Effector memory CD8-positive, alpha-beta T cell (primary cell): Measurements from ENCODE around the gene WEE2.
"Not testable (repeated sequence)": the region's sequence is repeated elsewhere in the genome, so short reads cannot be mapped to it uniquely, and the experiment has no call there.

ENCODE experiments used
- ATAC-seq: fragments of 150-1000 bp; cut with Tn5 transposase; replicated peaks from 2 replicates; pipeline ENCODE4 v1.10.0; 2021; ENCODE audit warnings: mild to moderate bottlenecking, moderate library complexity
- DNase-seq, 3 experiments: peaks; one replicate each; pipeline ENCODE4 v3.0.0; 2021
- H3K27ac Mint-ChIP-seq, 2 donors: one replicate each; pipeline ENCODE4 v1.8.0; 2022; ENCODE audit warnings: mild to moderate bottlenecking in 2 of 2, mixed read lengths in 2 of 2, moderate library complexity in 2 of 2
- H3K27me3 Mint-ChIP-seq, 2 donors: one replicate each; pipeline ENCODE4 v1.8.0; 2022; ENCODE audit warnings: mixed read lengths in 2 of 2
- H3K36me3 Mint-ChIP-seq: one replicate; pipeline ENCODE4 v1.8.0; 2022; ENCODE audit warnings: mild to moderate bottlenecking, moderate library complexity, mixed read lengths; ENCODE audit not compliant: insufficient read depth
- H3K4me1 Mint-ChIP-seq, 2 donors: one replicate each; pipeline ENCODE4 v1.8.0; 2022; ENCODE audit warnings: low read depth in 2 of 2, mixed read lengths in 2 of 2
- H3K4me3 Mint-ChIP-seq, 2 donors: one replicate each; pipeline ENCODE4 v1.8.0; 2022; ENCODE audit warnings: mild to moderate bottlenecking in 2 of 2, mixed read lengths in 2 of 2, moderate library complexity in 2 of 2
- H3K9me3 Mint-ChIP-seq, 2 donors: one replicate each; pipeline ENCODE4 v1.8.0; 2022; ENCODE audit warnings: mixed read lengths in 2 of 2

WEE2 gene

DNA sequence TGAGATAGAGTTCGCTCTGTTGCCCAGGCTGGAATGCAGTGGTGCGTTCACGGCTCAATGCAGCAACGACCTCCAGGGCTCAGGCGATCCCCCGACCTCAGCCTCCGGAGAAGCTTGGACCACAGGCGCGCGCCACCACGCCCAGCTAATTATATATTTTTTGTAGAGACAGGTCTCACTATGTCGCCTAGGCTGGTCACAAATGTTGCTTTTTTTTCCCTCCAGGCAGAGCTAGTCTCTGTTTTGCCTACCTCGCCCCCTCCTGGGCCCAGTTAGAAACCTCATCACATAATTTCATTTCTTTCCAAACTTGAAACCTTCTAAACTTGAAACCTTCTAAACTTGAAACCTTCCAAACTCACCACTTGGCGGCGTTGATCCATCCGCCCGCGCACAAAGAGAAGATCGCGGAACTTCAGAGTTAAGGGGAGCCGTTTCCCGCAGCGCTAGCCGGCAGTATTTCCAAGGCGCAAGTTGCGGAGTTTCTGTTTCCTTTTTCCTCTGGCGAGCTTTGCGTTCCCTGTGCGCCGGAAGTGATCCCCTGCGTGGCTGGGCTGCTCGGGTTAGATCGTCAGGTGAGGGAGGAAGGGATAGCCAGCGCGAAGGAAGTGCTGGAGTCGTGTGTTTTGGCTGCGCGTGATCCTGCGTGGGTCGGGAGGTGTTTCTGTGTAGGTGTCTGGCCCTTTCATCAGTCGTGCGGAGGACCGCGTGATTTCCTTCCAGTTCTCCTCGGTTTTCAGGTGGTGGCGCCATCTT, 29.9 kb downstream of the WEE2 start, which contains the start of gene SSBP1:
SSBP1 (plus strand) TSS at position 523 of the 756 bp plus-strand sequence. CDS start 809 bp downstream, outside the sequence.
- DNase-seq (peak; percentile 88 to 91 (median 88)), ATAC-seq (peak; percentile 79)
- Mint-ChIP-seq H3K4me3 (peak within 1 kb of the TSS; percentile 96 to 99), H3K36me3 (peaks cover 42% of the 10 kb centered on the region), H3K4me1 (peaks cover 22 to 29% of the 10 kb centered on the region in 2 donors), H3K27ac (peak within 1 kb of the TSS; percentile 99), H3K9me3 (no peaks in the 10 kb centered on the region), H3K27me3 (no peaks in the 10 kb centered on the region)

DNA sequence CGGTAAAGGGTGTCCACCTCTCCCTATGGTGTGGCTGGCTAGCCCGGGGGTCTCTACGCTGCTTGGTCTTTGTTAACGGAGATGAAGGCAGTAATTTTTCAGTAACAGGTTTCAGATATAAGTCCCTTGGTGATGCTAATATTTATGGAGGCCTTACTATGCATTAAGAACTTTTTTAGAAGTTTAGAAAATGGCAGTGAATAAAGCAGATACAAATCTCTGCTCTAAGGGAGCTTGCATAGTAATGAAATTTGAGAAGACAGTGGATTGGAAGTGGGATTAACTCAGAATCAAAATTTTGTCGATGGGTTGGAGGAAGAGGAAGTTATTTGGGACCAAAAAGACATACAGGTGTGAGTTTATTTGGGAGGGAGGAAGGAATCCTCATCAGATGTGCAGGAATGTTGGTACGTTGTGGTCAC, 30.4 kb downstream of the WEE2 start:
- H3K27me3 Mint-ChIP-seq, result no peaks in the 10 kb centered on the region
- ATAC-seq, result no peak
- H3K4me1 Mint-ChIP-seq, result peaks cover 22 to 29% of the 10 kb centered on the region in 2 donors
- peak overlapping the region; percentile 99 for H3K27ac Mint-ChIP-seq
- no peak for DNase-seq
- H3K36me3 Mint-ChIP-seq, result peaks cover 48% of the 10 kb centered on the region
- no peaks in the 10 kb centered on the region for H3K9me3 Mint-ChIP-seq
- H3K4me3 Mint-ChIP-seq, result peak overlapping the region; percentile 96 to 99

DNA sequence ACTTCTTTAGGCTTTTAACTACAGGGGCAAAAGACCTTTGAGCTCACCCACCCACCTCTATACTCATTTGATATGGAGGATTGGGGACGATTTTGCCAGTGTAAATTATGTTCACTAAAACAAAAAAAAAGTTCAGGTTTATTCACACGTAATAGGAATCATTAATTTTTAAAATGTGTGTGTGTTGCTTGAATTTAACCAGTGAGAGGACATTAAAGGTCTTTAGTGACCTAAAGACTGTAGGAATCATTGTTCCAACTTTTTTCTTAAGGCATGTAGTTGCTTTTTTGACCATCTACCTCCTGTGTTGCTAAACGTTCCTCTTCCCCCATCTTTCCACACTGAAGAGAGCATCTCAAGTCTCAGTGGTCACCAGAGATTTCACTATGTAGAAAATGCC, 31.1 kb downstream of the WEE2 start:
- no peak for ATAC-seq
- Mint-ChIP-seq H3K27ac (peak overlapping the region; percentile 74 to 99), H3K27me3 (no peaks in the 10 kb centered on the region), H3K4me3 (peak overlapping the region; percentile 96 to 99), H3K4me1 (peaks cover 22 to 35% of the 10 kb centered on the region in 2 donors), H3K9me3 (no peaks in the 10 kb centered on the region), H3K36me3 (peaks cover 54% of the 10 kb centered on the region)
- no peak for DNase-seq

DNA sequence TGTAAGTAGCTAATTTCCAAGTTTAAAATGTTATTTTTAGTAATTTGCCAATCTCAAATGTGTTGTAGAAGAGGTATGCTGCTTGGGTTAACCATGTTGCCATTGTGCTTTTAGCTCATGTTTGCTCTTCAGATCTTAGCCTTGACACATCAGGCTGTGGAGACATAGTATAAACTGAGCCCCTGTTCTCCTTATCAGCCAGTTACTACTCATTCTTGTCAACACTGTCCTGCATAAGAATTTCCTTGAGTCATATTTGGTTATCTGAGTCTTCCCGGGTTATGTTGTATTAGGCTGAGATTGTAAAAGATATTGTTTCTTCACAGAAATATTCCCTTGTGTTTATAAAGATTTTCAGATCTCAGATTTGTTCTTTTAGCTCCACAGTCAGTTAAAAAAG, 34.1 kb downstream of the WEE2 start:
- H3K27ac Mint-ChIP-seq, result peak overlapping the region in 1 of 2 donors; percentile 33
- no peak overlapping the region for H3K4me3 Mint-ChIP-seq
- H3K27me3 Mint-ChIP-seq, result no peaks in the 10 kb centered on the region
- no peak for DNase-seq
- H3K4me1 Mint-ChIP-seq, result peaks cover 22 to 34% of the 10 kb centered on the region in 2 donors
- H3K36me3 Mint-ChIP-seq, result peaks cover 84% of the 10 kb centered on the region
- ATAC-seq, result no peak
- H3K9me3 Mint-ChIP-seq, result no peaks in the 10 kb centered on the region

DNA sequence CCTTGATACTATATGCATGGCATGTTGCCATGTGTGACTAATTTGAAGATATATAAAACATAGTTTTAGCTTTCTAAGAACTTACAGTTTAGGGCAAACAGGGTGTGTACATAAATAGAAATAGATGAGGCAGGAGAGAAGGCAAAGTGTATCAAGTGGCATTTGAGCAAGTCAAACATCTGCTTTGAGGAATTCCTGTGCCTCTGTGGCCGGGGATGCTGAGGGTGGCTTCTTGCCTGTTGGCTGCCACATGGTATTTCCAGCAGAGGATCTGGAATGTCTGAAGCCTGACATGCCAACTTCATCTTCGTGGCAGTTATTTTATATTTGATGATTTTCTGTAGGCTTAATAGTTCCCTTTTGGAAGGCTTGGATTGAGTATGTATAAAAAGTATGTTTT, 36.0 kb downstream of the WEE2 start:
- H3K36me3 Mint-ChIP-seq, result peaks cover 92% of the 10 kb centered on the region
- DNase-seq, result no peak
- peak overlapping the region in 1 of 2 donors; percentile 44 for H3K27ac Mint-ChIP-seq

DNA sequence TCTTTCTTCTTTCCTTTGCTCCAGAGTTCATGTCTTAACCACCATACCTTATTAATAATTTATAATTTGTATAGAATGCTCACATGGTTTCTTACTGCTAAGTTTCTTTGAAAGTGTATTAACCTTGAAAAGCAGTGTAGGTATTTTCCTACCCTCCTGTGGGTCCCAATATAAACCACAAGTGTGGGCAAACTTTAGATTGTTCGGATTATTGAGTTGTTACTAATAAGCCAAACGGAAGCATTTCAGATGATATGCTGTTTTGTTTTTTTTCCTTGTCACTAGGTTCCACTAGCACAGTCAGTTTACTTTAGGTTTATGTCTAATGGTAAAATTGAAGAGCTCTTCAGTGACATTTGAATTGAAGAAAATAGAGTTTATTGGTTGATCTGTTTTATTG, 40.2 kb downstream of the WEE2 start:
- ATAC-seq, result no peak
- no peak for DNase-seq
- H3K27me3 Mint-ChIP-seq, result no peaks in the 10 kb centered on the region
- no peak overlapping the region for H3K27ac Mint-ChIP-seq
- H3K9me3 Mint-ChIP-seq, result peaks cover 6 to 8% of the 10 kb centered on the region in 2 donors
- H3K4me1 Mint-ChIP-seq, result peaks cover 0 to 6% of the 10 kb centered on the region in 2 donors
- peaks cover 100% of the 10 kb centered on the region for H3K36me3 Mint-ChIP-seq
- H3K4me3 Mint-ChIP-seq, result no peak overlapping the region

More for the DNA sequence above, 36.0 kb downstream of the WEE2 start:
- ATAC-seq, result no peak
- Mint-ChIP-seq H3K9me3 (no peaks in the 10 kb centered on the region), H3K4me3 (no peak overlapping the region), H3K4me1 (peaks cover 10 to 24% of the 10 kb centered on the region in 2 donors), H3K27me3 (no peaks in the 10 kb centered on the region)

DNA sequence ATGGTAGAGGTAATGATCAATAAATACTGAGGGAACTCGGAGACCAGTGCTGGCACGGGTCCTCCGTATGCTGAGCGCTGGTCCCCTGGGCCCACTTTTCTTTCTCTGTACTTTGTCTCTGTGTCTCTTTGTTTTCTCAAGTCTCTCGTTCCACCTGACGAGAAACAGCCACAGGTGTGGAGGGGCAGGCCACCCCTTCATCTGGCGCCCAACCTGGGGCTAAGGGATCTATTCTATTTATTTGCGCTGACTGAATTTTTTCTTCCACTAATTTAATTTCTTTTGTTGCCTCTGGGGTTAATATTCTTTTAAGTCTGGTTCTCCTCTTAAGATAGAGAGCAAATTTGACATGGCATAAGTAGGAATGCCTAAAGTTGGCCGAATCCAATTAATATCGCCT, 43.8 kb downstream of the WEE2 start:
- H3K36me3 Mint-ChIP-seq, result peaks cover 73% of the 10 kb centered on the region
- H3K4me1 Mint-ChIP-seq, H3K9me3 Mint-ChIP-seq, H3K4me3 Mint-ChIP-seq, DNase-seq, H3K27ac Mint-ChIP-seq, ATAC-seq, H3K27me3 Mint-ChIP-seq: not testable (repeated sequence)

DNA sequence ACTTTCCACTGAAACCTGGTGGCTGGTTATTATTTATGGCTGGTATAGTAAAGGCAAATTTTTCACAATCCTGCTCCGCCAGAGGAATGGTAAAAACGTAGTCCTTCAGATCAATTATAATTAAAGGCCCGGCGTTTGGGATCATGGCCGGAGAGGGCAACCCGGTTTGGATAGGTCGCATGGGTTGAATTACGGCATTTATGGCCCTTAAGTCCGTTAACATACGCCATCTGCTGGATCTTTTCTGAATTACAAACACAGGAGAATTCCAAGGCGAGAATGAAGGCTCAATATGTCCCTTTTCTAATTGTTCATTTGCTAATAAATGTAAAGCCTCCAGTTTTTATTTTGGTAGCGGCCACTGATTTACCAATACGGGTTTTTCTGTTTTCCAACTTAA, 44.5 kb downstream of the WEE2 start:
- Mint-ChIP-seq H3K9me3 (peaks cover 6 to 8% of the 10 kb centered on the region in 2 donors), H3K4me3 (no peak overlapping the region)

DNA sequence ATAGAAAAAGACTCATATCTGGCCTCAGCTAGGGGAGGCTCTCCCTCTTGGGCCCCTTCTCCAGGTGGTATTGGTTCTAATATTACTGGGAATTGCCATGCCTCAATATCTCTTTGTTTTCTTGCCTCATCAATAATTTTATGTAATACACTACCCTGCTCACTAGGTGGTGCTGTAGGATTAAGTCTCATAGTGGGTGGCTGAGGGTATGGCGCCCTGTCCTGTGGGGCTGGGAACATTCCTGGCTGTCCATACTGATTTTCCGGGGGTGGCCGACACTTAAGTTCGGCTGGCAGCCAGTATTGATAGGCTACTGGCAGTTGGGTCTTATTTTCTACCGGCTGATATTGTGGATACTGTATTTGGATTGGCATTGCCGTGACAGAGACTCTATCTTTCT, 46.8 kb downstream of the WEE2 start:
- Mint-ChIP-seq H3K36me3 (peaks cover 51% of the 10 kb centered on the region), H3K4me1 (peaks cover 0 to 14% of the 10 kb centered on the region in 2 donors), H3K4me3 (no peak overlapping the region), H3K9me3 (peaks cover 6 to 8% of the 10 kb centered on the region in 2 donors), H3K27ac (no peak overlapping the region), H3K27me3 (no peaks in the 10 kb centered on the region)
- ATAC-seq, result no peak
- DNase-seq, result no peak

More for the DNA sequence above, 44.5 kb downstream of the WEE2 start:
- H3K27me3 Mint-ChIP-seq, result no peaks in the 10 kb centered on the region
- no peak for DNase-seq
- H3K36me3 Mint-ChIP-seq, result peaks cover 66% of the 10 kb centered on the region
- peaks cover 0 to 9% of the 10 kb centered on the region in 2 donors for H3K4me1 Mint-ChIP-seq
- no peak for ATAC-seq
- no peak overlapping the region for H3K27ac Mint-ChIP-seq

DNA sequence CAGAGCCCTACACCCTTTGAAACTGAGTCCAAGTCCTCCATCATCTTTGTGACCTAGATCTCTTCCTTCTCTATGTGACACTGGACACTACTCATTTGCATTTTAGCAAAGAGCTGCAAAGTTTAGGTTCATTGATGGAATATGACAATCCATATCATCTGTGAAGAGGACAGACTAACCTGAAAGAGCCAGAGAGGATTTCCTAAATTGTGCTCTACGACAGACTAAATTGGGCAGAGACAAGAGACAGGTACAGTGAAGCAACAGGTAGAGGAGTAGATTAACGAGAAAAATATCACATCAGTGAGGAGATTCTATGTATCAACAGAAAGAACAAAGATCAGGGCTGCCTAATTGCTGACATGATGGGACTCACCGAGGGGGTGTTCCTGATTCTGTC, 55.6 kb downstream of the WEE2 start, which contains the start of gene TAS2R3:
TAS2R3 (plus strand) TSS at position 301 of the 400 bp plus-strand sequence; CDS start at position 363, 62 bp downstream.
- Mint-ChIP-seq H3K27me3 (no peaks in the 10 kb centered on the region), H3K27ac (peak within 1 kb of the TSS in 1 of 2 donors; percentile 26), H3K36me3 (peaks cover 7% of the 10 kb centered on the region), H3K9me3 (no peaks in the 10 kb centered on the region), H3K4me1 (peaks cover 0 to 16% of the 10 kb centered on the region in 2 donors), H3K4me3 (no peak within 1 kb of the TSS)
- ATAC-seq (no peak), DNase-seq (no peak)

DNA sequence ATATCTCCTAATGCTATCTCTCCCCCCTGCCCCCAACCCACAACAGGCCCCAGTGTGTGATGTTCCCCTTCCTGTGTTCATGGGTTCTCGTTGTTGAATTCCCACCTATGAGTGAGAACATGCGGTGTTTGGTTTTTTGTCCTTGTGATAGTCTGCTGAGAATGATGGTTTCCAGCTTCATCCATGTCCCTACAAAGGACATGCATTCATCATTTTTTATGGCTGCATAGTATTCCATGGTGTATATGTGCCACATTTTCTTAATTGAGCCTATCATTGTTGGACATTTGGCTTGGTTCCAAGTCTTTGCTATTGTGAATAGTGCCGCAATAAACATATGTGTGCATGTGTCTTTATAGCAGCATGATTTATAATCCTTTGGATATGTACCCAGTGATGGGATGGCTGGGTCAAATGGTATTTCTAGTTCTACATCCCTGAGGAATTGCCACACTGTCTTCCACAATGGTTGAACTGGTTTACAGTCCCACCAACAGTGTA, 62.0 kb downstream of the WEE2 start:
- DNase-seq, H3K36me3 Mint-ChIP-seq, H3K9me3 Mint-ChIP-seq, H3K27me3 Mint-ChIP-seq, H3K4me3 Mint-ChIP-seq, H3K27ac Mint-ChIP-seq, ATAC-seq: not testable (repeated sequence)
- H3K4me1 Mint-ChIP-seq, result peaks cover 4 to 12% of the 10 kb centered on the region in 2 donors

DNA sequence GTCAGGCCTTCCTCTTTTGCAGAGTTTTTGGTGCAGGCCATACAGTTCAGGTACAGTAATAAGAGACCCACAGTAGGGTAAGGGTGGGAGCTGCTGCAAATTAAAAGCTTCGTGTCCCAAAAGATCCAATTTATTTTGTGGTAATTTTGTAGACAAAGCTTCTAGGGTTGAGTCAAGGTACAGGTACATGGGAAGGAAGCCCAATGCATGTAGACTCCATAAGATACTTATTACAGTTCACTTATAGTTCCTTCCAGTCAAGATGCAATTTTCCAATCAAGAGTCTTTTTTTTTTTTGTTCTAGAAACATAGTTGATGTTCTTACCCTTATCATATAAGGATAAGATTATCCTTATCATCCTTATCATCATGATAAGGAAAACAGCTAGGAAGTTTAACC, 68.2 kb downstream of the WEE2 start, which contains the start of gene TAS2R4:
TAS2R4 (plus strand) TSS at position 301 of the 400 bp plus-strand sequence. CDS start 1,815 bp downstream, outside the sequence.
- Mint-ChIP-seq H3K36me3 (peaks cover 10% of the 10 kb centered on the region), H3K4me1 (peaks cover 6 to 7% of the 10 kb centered on the region in 2 donors), H3K27ac (peak within 1 kb of the TSS in 1 of 2 donors; percentile 9), H3K27me3 (no peaks in the 10 kb centered on the region), H3K9me3 (no peaks in the 10 kb centered on the region), H3K4me3 (no peak within 1 kb of the TSS)
- no peak for ATAC-seq
- DNase-seq, result no peak
